ENCODE results near the gene DDX17. TPM values are rescaled to one million over a fixed set of nuclear protein-coding genes. Genes with fewer than 3 reads are reported as not detected.

The DDX17 gene
- total and polyA plus RNA-seq, 8 donors = 59.5 to 4,611 (median 538) TPM

GRCh38 chr22:38485783-38486182 is 20.3 kb downstream of the DDX17 start:
- intact Hi-C loops (cut with DNase I; ENCODE audit: low total_unique reads) = no loop called here
- no peak for DNase-seq
- no peak overlapping the region for H3K27ac ChIP-seq
- H3K9me3 ChIP-seq = no peaks in the 10 kb centered on the region
- TF ChIP-seq CTCF (IDR thresholded peaks at IDR 0.05) = no peak
- no peak for TF ChIP-seq POLR2AphosphoS5 (IDR thresholded peaks at IDR 0.05)
- TF ChIP-seq EP300 (IDR thresholded peaks at IDR 0.05) = no peak
- no peak for TF ChIP-seq POLR2A (IDR thresholded peaks at IDR 0.05)
- no peaks in the 10 kb centered on the region for H3K27me3 ChIP-seq
- peaks cover 0 to 41% (median 14%) of the 10 kb centered on the region in 4 donors for H3K4me1 ChIP-seq
- H3K4me3 ChIP-seq = no peak overlapping the region
- peaks cover 90 to 100% (median 100%) of the 10 kb centered on the region in 4 donors for H3K36me3 ChIP-seq
- 54 to 68% (median 64%) methylated on average over 5 of the region's 5 CpGs for WGBS, 5 donors

- H3K27ac ChIP-seq = no peak overlapping the region
- peaks cover 80 to 100% (median 97%) of the 10 kb centered on the region in 4 donors for H3K36me3 ChIP-seq
- peaks cover 0 to 25% (median 7%) of the 10 kb centered on the region in 4 donors for H3K4me1 ChIP-seq
- no peak for TF ChIP-seq POLR2AphosphoS5 (IDR thresholded peaks at IDR 0.05)
- TF ChIP-seq EP300 (IDR thresholded peaks at IDR 0.05) = no peak
- no peak for TF ChIP-seq POLR2A (IDR thresholded peaks at IDR 0.05)
- no peak for TF ChIP-seq CTCF (IDR thresholded peaks at IDR 0.05)
- no peak overlapping the region for H3K4me3 ChIP-seq
- intact Hi-C loops (cut with DNase I; ENCODE audit: low total_unique reads) = no loop called here
- WGBS, 5 donors = 47 to 87% (median 74%) methylated on average over 1 of the region's 1 CpG
- H3K27me3 ChIP-seq = no peaks in the 10 kb centered on the region
- no peak for DNase-seq
- no peaks in the 10 kb centered on the region for H3K9me3 ChIP-seq
Measured at GRCh38 chr22:38484244-38484643, 21.9 kb downstream of the DDX17 start.

GRCh38 chr22:38482662-38483308 is 23.3 kb downstream of the DDX17 start:
- Histone ChIP-seq H3K36me3 (peaks cover 67 to 95% (median 82%) of the 10 kb centered on the region in 4 donors), H3K4me1 (peaks cover 0 to 16% (median 3%) of the 10 kb centered on the region in 4 donors)
- intact Hi-C loops (cut with DNase I; ENCODE audit: low total_unique reads) = no loop called here

GRCh38 chr22:38481871-38482332 is 24.2 kb downstream of the DDX17 start:
- H3K27ac ChIP-seq = no peak overlapping the region
- TF ChIP-seq POLR2A (IDR thresholded peaks at IDR 0.05) (no peak), CTCF (IDR thresholded peaks at IDR 0.05) (no peak), POLR2AphosphoS5 (IDR thresholded peaks at IDR 0.05) (no peak), EP300 (IDR thresholded peaks at IDR 0.05) (no peak)
- 83 to 88% (median 86%) methylated on average over 8 of the region's 8 CpGs for WGBS, 5 donors

More at GRCh38 chr22:38482662-38483308, 23.3 kb downstream of the DDX17 start:
- no peak for DNase-seq
- TF ChIP-seq CTCF (IDR thresholded peaks at IDR 0.05) (no peak), POLR2A (IDR thresholded peaks at IDR 0.05) (no peak), EP300 (IDR thresholded peaks at IDR 0.05) (no peak)
- 93 to 97% (median 95%) methylated on average over 6 of the region's 6 CpGs for WGBS, 5 donors
- Histone ChIP-seq H3K27me3 (no peaks in the 10 kb centered on the region), H3K9me3 (no peaks in the 10 kb centered on the region), H3K4me3 (no peak overlapping the region), H3K27ac (no peak overlapping the region)

More at GRCh38 chr22:38481871-38482332, 24.2 kb downstream of the DDX17 start:
- peaks cover 0 to 8% (median 0%) of the 10 kb centered on the region in 4 donors for H3K4me1 ChIP-seq
- peaks cover 58 to 89% (median 73%) of the 10 kb centered on the region in 4 donors for H3K36me3 ChIP-seq
- H3K27me3 ChIP-seq = no peaks in the 10 kb centered on the region
- H3K9me3 ChIP-seq = no peaks in the 10 kb centered on the region
- no peak for DNase-seq
- no peak overlapping the region for H3K4me3 ChIP-seq
- intact Hi-C loops (cut with DNase I; ENCODE audit: low total_unique reads) = no loop called here
